HG03025 (cell line): ENCODE data around the gene CLSTN1.
"Not testable (repeated sequence)": the region's sequence is repeated elsewhere in the genome, so short reads cannot be mapped to it uniquely, and the experiment has no call there.

ENCODE experiments used
- ATAC-seq: cut with Tn5 transposase; IDR thresholded peaks from one replicate; pipeline ENCODE4 v1.9.1; 2021; ENCODE audit warnings: mild to moderate bottlenecking, moderate library complexity; ENCODE audit not compliant: unreplicated experiment, low FRiP score

Gene CLSTN1

DNA sequence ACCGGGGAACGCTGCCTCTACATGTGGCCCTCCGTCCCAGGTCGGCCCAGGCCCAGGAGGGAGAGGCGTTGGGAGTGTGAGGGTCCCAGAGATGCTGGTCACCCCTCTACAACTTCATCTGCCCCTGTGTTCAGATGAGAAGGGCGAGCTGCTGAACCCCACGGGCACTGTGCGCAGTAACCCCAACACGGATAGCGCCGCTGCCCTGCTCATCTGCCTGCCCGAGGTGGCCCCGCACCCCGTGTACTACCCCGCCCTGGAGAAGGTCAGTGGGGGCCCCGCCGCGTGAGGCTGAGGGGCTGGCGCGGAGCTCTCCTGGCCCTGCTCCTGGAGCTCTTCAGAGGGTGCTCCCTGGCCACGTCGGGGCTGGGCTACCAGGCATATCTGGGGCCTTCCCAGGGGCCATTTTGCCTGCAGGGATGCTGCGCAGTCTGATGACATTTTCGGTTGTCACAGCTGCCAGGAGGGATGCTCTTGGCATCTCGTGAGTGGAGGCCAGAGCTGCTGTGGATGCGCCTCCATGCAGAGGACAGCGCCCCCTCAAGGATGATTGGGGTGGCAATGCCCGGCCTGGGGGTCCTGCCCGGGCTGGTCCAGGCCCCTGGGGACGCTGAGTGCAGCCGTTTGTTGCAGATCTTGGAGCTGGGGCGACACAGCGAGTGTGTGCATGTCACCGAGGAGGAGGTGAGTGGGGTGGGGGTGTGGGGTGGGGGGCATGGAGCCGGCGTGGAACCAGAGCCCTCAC, 103.6 kb downstream of the CLSTN1 start:
- no peak for ATAC-seq

DNA sequence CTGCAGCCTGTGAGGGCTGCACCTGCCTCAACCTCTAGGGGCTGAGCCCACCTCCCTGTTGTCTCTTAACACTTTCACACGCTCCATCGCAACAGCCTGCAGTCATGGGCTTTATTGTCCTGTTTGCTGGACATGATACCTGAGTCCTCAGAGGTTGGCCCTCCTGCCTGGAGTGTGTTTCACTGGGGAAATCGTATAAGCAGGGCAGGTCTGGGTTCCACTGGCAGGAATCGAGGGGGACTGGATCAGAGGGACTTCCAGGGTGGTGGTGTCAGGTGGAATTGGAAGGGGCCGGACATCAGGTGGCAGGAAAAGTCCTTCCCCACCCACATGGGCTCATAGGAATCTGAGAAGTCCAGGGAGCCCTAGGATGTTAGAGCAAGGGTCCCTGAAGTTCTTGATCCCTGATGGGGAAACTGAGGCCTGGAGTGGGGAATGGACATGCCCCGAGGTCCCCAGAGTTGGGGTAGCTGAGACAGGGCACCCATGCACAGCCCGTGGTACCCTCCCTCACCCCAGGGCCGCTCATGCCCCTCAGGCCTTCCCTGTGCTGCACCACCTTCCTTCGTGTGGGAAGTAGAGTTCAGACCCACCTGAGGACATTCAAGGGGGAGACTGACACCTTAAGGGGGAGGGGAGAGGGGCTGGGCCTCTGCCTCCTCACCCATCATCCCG, 105.6 kb downstream of the CLSTN1 start:
- no peak for ATAC-seq

DNA sequence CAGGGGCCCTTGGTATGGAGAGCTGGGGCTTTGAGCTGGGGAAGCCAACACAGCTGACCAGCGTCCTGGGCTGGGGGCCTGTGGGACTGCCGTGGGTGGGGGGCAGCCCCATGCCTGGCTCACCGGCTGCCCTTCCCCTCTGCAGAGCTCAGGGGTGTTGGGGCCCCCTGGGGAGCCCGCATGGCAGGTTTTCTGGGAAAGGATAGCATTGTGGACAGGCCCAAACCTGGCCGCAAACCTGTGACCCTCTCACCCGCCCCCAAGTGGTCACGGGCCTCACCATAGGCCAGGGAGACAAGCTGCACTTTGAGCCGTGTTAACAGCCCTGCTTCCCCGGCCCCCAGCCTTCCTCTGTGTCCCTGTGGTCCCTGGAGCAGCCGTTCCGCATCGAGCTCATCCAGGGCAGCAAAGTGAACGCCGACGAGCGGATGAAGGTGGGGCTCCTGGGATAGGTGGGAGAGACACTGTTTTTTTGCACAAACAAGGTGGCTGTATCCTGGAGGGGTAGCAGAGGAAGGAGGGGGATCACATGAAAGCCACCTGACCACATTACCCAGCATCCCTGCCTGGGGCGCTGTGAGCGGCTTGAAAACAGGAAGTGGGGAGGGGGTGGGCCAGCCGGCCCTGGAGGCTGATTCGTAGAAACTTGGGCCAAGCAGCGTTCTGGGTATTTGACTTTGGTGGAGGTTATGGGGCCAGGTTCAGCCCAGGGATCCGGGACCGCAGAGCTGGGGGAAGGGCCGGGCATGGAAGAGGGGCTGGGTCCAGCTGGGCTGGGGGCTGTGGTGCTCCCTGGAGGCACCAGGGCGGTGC, 106.4 kb downstream of the CLSTN1 start:
- no peak for ATAC-seq

DNA sequence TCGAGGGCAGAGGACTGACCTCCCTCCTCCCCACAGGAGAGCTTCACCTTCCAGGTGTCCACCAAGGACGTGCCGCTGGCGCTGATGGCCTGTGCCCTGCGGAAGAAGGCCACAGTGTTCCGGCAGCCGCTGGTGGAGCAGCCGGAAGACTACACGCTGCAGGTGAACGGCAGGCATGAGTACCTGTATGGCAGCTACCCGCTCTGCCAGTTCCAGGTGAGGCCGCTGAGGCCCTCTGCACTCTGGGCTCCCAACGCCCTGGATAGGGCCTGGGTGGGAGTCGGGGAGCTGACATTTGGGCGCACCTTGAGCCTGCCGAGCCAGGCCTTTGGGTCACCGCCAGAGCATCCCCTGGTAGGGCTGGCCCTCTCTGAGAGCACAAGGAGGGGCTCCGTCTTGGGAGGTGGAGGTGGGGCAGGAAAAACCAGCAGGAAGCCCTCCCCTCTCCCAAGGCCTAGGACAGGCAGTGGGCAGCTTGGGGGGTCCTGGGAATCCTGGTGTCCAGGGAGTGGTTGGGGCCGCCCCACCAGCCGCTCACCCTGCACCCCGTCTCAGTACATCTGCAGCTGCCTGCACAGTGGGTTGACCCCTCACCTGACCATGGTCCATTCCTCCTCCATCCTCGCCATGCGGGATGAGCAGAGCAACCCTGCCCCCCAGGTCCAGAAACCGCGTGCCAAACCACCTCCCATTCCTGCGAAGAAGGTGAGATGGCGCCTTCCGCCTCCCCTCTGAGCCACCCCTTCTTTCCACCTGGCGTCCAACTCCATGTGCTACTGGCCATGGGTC, 107.2 kb downstream of the CLSTN1 start:
- ATAC-seq, result no peak

DNA sequence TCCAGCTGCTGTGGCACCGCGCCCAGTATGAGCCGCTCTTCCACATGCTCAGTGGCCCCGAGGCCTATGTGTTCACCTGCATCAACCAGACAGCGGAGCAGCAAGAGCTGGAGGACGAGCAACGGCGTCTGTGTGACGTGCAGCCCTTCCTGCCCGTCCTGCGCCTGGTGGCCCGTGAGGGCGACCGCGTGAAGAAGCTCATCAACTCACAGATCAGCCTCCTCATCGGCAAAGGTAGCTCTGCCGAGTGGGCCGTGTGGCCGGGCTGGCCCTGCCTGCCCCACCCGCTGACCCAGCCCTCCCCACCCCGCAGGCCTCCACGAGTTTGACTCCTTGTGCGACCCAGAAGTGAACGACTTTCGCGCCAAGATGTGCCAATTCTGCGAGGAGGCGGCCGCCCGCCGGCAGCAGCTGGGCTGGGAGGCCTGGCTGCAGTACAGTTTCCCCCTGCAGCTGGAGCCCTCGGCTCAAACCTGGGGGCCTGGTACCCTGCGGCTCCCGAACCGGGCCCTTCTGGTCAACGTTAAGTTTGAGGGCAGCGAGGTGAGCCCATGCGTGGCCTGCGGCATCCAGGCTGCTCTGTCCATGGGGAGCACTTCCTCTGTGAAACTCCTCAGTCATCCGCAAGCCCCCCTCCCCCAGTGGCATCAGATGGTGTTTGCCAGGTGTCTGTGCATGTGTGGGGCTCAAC, 108.1 kb downstream of the CLSTN1 start:
- ATAC-seq, result no peak

DNA sequence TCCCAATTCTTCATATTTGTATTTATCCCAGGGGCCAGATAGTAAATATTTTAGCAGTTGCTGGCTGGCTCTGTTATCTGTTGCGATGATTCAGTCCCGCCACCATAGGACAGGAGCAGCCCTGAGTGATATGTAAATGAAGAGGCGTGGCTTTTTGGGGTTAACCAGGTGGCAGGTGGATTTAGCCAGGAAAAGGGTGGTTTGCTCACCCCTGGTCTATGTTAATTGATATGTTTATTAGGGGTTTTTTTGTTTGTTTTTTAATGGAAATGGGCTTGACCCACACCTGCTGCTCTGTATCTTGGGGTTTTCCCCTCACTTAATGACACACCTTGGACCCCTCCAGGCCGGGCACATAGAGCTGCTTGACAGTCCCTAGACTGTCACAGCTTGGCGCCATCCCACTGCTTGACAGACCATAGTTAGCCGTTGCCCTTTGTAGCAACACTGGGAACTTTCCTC, 109.5 kb downstream of the CLSTN1 start:
- no peak for ATAC-seq

DNA sequence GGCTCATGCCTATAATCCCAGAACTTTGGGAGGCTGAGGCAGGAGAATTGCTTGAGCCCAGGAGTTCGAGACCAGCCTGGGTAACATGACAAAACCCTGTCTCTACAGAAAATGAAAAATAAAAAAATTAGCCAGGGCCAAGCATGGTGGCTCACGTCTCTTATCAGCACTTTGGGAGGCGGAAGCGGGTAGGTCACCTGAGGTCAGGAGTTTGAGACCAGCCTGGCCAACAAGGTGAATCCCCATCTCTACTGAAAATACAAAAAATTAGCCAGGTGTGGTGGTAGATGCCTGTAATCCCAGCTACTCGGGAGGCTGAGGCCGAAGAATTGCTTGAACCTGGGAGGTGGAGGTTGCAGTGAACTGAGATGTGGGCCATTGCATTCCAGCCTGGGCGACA, 111.0 kb downstream of the CLSTN1 start:
- not testable (repeated sequence) for ATAC-seq

DNA sequence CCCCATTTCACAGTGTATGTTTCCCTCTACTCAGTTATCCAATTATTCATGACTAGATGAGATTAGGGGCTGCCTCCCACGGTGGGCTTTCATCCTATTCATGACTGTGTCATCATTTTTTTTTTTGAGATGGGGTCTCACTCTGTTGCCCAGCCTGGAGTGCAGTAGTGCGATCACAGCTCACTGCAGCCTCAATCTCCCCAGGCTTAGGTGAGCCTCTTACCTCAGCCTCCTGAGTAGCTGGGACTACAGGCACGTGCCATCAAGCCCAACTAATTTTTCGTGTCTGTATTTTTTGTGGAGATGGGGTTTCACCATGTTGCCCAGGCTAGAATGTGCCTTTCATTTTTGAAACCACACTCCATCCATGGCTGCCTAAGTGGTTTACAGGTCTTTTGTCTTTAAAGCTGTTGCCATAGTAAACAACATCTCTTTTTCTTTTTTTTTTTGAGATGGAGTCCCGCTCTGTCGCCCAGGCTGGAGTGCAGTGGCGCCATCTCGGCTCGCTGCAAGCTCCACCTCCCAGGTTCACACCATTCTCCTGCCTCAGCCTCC, 112.2 kb downstream of the CLSTN1 start:
- ATAC-seq, result no peak

DNA sequence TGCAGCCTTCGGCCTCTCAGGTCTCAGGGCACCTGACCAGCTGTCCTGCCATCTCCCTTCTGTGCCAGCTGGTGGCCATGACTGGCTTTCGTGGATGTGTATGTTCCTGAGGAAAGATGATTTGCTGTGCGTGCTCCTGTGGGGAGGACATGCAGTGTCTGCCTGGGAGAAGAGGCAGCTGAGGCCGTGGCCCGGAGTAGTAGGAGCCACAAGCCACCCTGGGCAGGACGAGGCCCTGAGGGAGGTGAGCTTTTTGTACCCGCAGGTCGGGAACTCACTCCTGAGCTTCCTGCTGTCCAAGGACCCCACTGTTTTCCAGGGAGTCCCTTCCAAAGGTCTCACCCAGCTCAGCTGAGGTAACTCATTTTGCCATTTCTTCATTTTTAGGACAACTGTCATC, 113.7 kb downstream of the CLSTN1 start:
- no peak for ATAC-seq

DNA sequence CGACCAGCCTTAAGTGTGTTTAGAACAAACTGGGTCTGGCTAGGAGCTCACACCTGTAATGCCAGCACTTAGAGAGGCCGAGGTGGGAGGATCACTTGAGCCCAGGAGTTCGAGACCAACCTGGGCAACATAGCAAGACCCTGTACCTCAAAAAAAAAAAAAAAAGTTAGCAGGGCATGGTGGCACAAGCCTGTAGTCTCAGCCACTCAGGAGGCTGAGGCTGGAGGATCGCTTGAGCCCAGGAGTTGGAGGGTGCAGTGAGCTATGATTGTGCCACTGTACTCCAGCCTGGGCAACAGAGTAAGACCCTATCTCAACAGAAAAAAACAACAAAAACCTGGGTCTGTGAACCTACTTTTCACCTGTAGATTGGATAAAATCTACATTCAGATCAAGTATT, 117.6 kb downstream of the CLSTN1 start:
- ATAC-seq, result no peak

DNA sequence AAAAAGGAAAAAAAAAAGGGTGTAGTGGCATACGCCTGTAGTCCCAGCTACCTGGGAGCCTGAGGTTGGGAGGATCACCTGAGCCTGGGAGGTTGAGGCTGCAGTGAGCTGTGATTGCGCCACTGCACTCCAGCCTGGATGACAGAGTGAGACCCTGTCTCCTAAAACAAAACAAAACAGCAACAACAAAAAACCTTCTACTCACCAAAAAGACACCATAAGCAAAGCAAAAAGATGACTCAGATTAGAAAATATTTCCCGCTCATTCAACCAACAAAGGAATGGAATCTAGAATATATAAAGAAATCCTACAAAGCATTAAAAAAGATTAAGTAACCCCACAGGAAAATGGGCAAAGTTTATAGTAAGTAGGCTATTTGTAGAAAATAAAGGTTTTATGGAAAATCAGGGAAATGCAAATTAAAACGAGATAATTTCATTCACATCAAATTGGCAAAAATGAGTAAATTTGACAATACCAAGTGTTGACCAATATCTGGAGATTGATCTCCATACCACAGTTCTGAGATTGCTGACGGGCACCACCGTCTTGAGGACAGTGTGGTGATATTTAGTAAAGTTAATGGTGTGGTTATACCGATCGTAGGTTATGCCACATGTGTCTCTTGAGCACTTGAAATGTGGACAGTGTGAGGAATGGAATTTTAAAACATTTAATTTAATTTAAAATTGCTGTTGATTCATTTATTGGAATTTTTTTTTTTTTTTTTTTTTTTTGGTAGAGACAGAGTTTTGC, 118.2 kb downstream of the CLSTN1 start:
- no peak for ATAC-seq

DNA sequence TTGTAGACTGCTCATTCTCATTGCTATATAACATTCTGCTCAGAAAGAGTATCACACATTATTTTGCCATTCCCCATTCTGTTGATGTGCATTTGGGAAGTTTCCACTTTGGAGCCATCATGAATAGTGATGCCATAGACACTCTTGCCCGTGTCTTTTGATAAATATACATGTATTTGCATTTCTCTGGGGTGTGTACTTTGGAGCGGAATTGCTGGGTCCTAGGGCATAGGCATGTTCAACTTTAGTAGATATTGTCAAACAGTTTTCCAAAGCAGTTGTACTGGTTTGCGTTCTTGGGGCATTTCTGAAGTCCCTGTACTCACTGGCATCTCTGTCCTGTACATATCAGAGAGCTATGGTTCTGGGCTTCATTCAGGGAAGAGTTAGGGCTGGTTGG, 120.1 kb downstream of the CLSTN1 start:
- no peak for ATAC-seq

DNA sequence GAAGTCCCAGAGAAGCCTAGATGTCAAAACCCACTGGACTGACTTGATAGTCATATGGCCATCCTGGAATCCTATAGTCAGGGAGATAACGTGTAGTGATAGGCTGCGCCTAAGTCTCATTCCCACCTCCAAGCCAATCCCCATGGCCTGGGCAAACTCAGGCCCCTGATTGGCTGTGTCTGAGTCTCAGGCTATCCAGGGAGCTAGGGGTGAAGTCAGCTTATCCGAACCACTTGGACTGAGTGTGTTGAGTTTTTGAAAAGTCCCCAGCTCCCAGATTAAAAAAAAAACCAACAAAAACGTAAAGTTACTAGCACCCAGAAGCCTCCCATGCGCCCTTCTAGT, 120.6 kb downstream of the CLSTN1 start:
- no peak for ATAC-seq

DNA sequence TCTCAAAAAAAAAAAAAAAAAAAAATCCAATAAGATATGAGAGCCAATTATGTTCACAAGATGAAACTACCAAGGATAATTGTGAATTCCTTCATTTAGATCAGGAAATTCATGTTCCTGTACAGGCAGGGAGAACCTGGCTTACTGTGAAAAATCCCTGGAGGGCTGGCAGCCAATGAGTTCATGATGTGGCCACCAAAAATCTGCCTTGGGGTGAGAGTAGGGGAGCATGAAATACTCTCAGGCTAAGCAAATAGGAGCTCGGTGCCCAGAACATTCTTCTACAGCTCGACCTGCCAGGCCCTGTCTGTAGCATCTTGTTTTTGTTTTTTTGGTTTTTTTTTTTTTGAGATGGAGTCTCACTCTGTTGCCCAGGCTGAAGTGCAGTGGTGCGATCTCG, 122.1 kb downstream of the CLSTN1 start:
- ATAC-seq, result no peak

DNA sequence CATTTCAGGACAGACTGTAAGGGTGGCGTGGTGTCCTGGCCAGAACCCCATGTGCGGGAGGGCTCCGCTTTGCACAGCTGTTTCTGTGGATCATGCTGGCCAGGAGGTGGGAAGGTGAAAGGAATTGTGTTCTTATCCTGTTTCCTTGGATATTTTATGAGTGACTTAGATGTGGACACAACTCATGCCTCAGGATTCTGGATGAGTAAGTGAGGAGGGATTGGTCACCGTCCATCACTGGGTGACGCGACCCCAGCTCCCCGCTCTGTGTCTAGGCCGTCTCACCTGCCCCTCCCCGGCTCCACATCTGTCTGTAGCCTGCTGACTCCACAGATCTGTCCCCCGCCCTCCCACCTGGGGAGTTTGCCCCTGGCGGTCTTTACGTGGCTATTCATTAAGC, 123.4 kb downstream of the CLSTN1 start:
- no peak for ATAC-seq

DNA sequence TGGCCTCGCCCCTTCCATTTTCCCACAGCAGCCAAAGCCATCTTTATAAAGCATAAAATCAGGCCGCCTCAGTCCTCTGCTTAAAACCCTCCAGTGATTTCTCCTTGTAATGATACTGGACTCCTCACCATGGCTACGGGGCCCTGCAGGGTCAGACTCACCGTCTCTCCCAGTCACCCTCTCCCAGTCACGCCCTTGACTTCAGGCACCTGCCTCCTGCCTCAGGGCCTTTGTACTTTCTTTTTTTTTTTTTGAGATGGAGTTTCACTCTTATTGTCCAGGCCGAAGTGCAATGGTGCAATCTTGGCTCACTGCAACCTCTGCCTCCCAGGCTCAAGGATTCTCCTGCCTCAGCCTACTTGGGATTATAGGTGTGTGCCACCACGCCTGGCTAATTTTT, 124.4 kb downstream of the CLSTN1 start:
- no peak for ATAC-seq

DNA sequence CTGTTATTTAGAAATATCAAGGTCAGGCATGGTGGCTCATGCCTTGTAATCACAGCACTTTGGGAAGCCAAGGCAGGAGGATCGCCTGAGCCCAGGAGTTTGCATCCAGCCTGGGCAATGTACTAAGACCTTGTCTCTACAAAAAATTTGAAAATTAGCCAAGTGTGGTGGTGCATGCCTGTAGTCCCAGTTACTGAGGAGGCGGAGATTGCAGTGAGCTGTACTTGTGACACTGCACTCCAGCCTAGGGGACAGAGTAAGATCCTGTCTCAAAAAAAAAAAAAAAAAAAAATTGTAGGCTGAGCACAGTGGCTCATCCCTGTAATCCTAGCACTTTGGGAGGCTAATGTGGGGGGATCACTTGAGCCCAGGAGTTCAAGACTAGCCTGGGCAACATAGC, 127.0 kb downstream of the CLSTN1 start:
- no peak for ATAC-seq

DNA sequence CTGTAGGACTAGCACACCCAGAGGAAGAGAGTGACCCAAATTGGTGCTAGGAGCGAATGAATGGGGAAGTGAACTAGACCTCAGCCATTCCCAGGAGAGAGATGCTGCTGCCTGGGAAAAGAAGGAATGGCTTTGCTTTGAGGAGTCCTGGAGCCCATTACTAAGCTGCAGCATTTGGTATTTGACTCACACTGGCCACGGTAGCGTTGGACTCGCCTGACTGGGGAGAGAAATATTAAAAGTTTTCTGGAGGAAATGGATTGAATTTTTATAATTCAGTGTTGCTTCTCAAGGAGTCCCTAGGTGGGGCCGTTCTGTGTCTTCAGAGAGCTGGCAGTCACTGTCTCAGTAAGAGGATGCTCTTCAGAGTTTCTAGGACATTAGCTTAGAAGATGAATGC, 132.1 kb downstream of the CLSTN1 start:
- no peak for ATAC-seq

DNA sequence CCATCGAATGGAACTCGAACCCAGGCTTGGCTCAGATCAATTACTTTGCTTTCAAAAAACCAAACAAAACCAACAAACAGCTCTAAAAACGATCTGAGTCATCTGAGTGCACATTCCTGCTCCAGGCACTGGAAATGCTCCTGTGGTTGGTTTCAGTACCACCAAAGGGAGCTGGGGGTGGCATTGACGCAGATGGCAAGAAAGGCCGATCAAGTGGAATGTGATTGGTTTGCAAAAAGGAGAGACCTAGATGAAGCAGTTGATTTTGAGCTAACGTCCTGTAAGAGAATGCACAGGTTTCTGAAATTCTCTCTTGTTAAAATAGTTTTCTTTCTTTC, 132.7 kb downstream of the CLSTN1 start:
- no peak for ATAC-seq
